IMR-90 (cell line): ENCODE results near the gene ZNF746. TPM values are rescaled to one million over a fixed set of nuclear protein-coding genes. Genes with fewer than 3 reads are reported as not detected.
A peak's percentile ranks its signal among the peaks of the same experiment; 100 is the strongest.

Experiments
- ATAC-seq: fragments of 200-7000 bp; cut with Tn5 transposase; 2 replicates; pipeline ENCODE4 v1.9.1; 2020; ENCODE audit warnings: low read depth, mild to moderate bottlenecking, moderate library complexity
- BruUV-seq: library from RNA; stranded (reverse); fragments of 400-500 nt; replicated peaks from 2 replicates; lab custom pipeline; 2021; lab: Mats Ljungman, UMichigan
- CTCF ChIA-PET: fragments of 300-600 bp; formaldehyde crosslinking; extraction: SDS; loops from one replicate; lab custom pipeline; 2021; ENCODE audit warnings: antibody characterized with exemption; lab: Yijun Ruan, JAX
- POLR2A ChIA-PET: fragments of 300-600 bp; sonication (Branson Sonifier 250); formaldehyde crosslinking; loops from one replicate; lab custom pipeline; 2022; ENCODE audit warnings: antibody characterized with exemption; ENCODE audit not compliant: unreplicated experiment; lab: Charles Lee
- DNase-seq: peaks from one replicate; pipeline ENCODE4 v3.0.0; 2013
- H2AFZ ChIP-seq: replicated peaks from 2 replicates; pipeline ENCODE3; 2013; ENCODE audit warnings: low read length, mild to moderate bottlenecking; ENCODE audit not compliant: poor library complexity
- H2AK5ac ChIP-seq: 2 replicates; pipeline ENCODE4 v1.6.1; 2013; ENCODE audit warnings: low read depth, low read length, inconsistent platforms
- H2AK9ac ChIP-seq: replicated peaks from 2 replicates; pipeline ENCODE3; 2013; ENCODE audit warnings: mild to moderate bottlenecking, low read depth, low read length, moderate library complexity; ENCODE audit not compliant: poor library complexity
- H2BK120ac ChIP-seq: 2 replicates; pipeline ENCODE4 v1.6.1; 2013; ENCODE audit warnings: low read depth, low read length, inconsistent platforms
- H2BK15ac ChIP-seq: 3 replicates; pipeline ENCODE4 v1.6.1; 2013; ENCODE audit warnings: low read depth, low read length, inconsistent platforms
- H2BK20ac ChIP-seq: 2 replicates; pipeline ENCODE4 v1.6.1; 2013; ENCODE audit warnings: low read depth, mild to moderate bottlenecking, inconsistent platforms, low read length, moderate library complexity
- H2BK5ac ChIP-seq: 2 replicates; pipeline ENCODE4 v1.6.1; 2013; ENCODE audit warnings: mild to moderate bottlenecking, low read depth, low read length, inconsistent platforms; ENCODE audit not compliant: poor library complexity, severe bottlenecking
- H3K14ac ChIP-seq: replicated peaks from 2 replicates; pipeline ENCODE4 v1.6.1; 2013; ENCODE audit warnings: low read depth, low read length, inconsistent platforms
- H3K18ac ChIP-seq: 2 replicates; pipeline ENCODE4 v1.6.1; 2013; ENCODE audit warnings: low read depth, low read length, control low read depth
- H3K23ac ChIP-seq: 2 replicates; pipeline ENCODE4 v1.6.1; 2013; ENCODE audit warnings: low read depth, low read length, inconsistent platforms
- H3K27ac ChIP-seq: 2 replicates; pipeline ENCODE4 v1.5.1; 2013; ENCODE audit warnings: mild to moderate bottlenecking, control low read depth, low read length; ENCODE audit not compliant: insufficient read depth
- H3K27me3 ChIP-seq: 2 replicates; pipeline ENCODE4 v1.6.1; 2013; ENCODE audit warnings: low read length; ENCODE audit not compliant: control insufficient read depth, insufficient read depth
- H3K36me3 ChIP-seq: 2 replicates; pipeline ENCODE4 v1.6.1; 2013; ENCODE audit warnings: low read length, mixed read lengths; ENCODE audit not compliant: control insufficient read depth, insufficient read depth
- H3K4ac ChIP-seq: 2 replicates; pipeline ENCODE4 v1.6.1; 2013; ENCODE audit warnings: low read depth, low read length, inconsistent platforms
- H3K4me1 ChIP-seq: 2 replicates; pipeline ENCODE4 v1.6.1; 2013; ENCODE audit warnings: low read length, mixed read lengths; ENCODE audit not compliant: control insufficient read depth, insufficient read depth
- H3K4me2 ChIP-seq: 2 replicates; pipeline ENCODE4 v1.6.1; 2013; ENCODE audit warnings: low read depth, mild to moderate bottlenecking, control low read depth, low read length, moderate library complexity
- H3K4me3 ChIP-seq: 2 replicates; pipeline ENCODE4 v1.5.1; 2013; ENCODE audit warnings: low read depth, mild to moderate bottlenecking, control low read depth, low read length, moderate library complexity; ENCODE audit not compliant: insufficient read depth
- H3K56ac ChIP-seq: 2 replicates; pipeline ENCODE4 v1.6.1; 2013; ENCODE audit warnings: low read length, inconsistent platforms; ENCODE audit not compliant: insufficient read depth; ENCODE audit errors: extremely low read depth
- H3K79me1 ChIP-seq, 2 experiments: 2 replicates each; pipeline ENCODE4 v1.6.1; 2013; ENCODE audit warnings: low read length in 2 of 2, inconsistent platforms in 1 of 2, low read depth in 1 of 2
- H3K9ac ChIP-seq: 2 replicates; pipeline ENCODE4 v1.6.1; 2013; ENCODE audit warnings: low read depth, low read length, control low read depth
- H3K9me1 ChIP-seq: 2 replicates; pipeline ENCODE4 v1.6.1; 2013; ENCODE audit warnings: low read length, inconsistent platforms; ENCODE audit not compliant: insufficient read depth
- H3K9me3 ChIP-seq: 2 replicates; pipeline ENCODE4 v1.6.1; 2013; ENCODE audit warnings: low read length; ENCODE audit not compliant: control insufficient read depth, insufficient read depth
- H4K20me1 ChIP-seq: 2 replicates; pipeline ENCODE4 v1.6.1; 2013; ENCODE audit warnings: low read length, inconsistent platforms; ENCODE audit not compliant: insufficient read depth
- H4K5ac ChIP-seq: 2 replicates; pipeline ENCODE4 v1.6.1; 2013; ENCODE audit warnings: mild to moderate bottlenecking, low read depth, low read length, control low read depth
- H4K8ac ChIP-seq, 2 experiments: 2 replicates each; pipeline ENCODE4 v1.6.1; 2013; ENCODE audit warnings: low read depth in 2 of 2, low read length in 2 of 2, control low read depth in 1 of 2, inconsistent platforms in 1 of 2
- H4K91ac ChIP-seq: 2 replicates; pipeline ENCODE4 v1.6.1; 2013; ENCODE audit warnings: low read depth, low read length, inconsistent platforms; ENCODE audit not compliant: insufficient read depth
- CEBPB ChIP-seq: IDR thresholded peaks from 2 replicates; pipeline ENCODE4 v1.6.1; 2012; ENCODE audit warnings: low read depth, low read length, improper control_type of control experiment
- MXI1 ChIP-seq: IDR thresholded peaks from 2 replicates; pipeline ENCODE4 v1.6.1; 2012; ENCODE audit warnings: low read depth, mild to moderate bottlenecking, low read length, moderate library complexity, borderline replicate concordance
- POLR2A ChIP-seq: IDR thresholded peaks from 2 replicates; pipeline ENCODE4 v1.6.1; 2012; ENCODE audit warnings: mild to moderate bottlenecking, low read depth, low read length
- RAD21 ChIP-seq: IDR thresholded peaks from 2 replicates; pipeline ENCODE4 v1.6.1; 2012; ENCODE audit warnings: low read length, improper control_type of control experiment
- WGBS, 2 experiments: methylation state at CpG; one replicate each; pipeline versions ENCODE4 v1.1.5 to v1.1.7; 2013; ENCODE audit warnings: missing lambda C conversion rate in 2 of 2; ENCODE audit not compliant: insufficient read length in 1 of 2; ENCODE audit errors: extremely low coverage in 2 of 2; 5-methylcytosine and 5-hydroxymethylcytosine counted together
- dilution Hi-C: fragments of 300-500 bp; cut with HindIII; formaldehyde crosslinking; loops from one replicate; pipeline ENCODE4 v1.14.3; 2018; ENCODE audit warnings: low sequenced_read_pairs; ENCODE audit not compliant: unreplicated experiment
- in situ Hi-C: fragments of 300-500 bp; cut with MboI; formaldehyde crosslinking; loops from 3 replicates; pipeline ENCODE4 v1.14.3; 2019; ENCODE audit warnings: low sequenced_read_pairs, inconsistent platforms, mixed read lengths
- intact Hi-C: fragments of 100-400 bp; cut with micrococcal nuclease; formaldehyde crosslinking; loops from 2 replicates; pipeline ENCODE4 v1.10.0; 2022
- polyA plus RNA-seq, 3 experiments: library from polyadenylated mRNA; depleted of rRNA; stranded (reverse); fragments of >200 nt; gene quantifications; 2 replicates each; pipeline ENCODE4 v1.2.3, GENCODE V29; 2012; ENCODE audit warnings: low replicate concordance in 1 of 3
- total RNA-seq: library from RNA; depleted of rRNA; stranded (reverse); fragments of >200 nt; gene quantifications from 2 replicates; pipeline ENCODE4 v1.2.3, GENCODE V29; 2012
- TF ChIP-seq, protein P1 (sequence below): conservative IDR thresholded peaks from 2 replicates; pipeline ENCODE4 v1.5.1; 2012; ENCODE audit warnings: mild to moderate bottlenecking, low read depth, low read length, improper control_type of control experiment

ZNF746 gene
- total and polyA plus RNA-seq, 2 of the 4 experiments (the other 2 are of a cell fraction), result 6.6 to 8.4 TPM

DNA sequence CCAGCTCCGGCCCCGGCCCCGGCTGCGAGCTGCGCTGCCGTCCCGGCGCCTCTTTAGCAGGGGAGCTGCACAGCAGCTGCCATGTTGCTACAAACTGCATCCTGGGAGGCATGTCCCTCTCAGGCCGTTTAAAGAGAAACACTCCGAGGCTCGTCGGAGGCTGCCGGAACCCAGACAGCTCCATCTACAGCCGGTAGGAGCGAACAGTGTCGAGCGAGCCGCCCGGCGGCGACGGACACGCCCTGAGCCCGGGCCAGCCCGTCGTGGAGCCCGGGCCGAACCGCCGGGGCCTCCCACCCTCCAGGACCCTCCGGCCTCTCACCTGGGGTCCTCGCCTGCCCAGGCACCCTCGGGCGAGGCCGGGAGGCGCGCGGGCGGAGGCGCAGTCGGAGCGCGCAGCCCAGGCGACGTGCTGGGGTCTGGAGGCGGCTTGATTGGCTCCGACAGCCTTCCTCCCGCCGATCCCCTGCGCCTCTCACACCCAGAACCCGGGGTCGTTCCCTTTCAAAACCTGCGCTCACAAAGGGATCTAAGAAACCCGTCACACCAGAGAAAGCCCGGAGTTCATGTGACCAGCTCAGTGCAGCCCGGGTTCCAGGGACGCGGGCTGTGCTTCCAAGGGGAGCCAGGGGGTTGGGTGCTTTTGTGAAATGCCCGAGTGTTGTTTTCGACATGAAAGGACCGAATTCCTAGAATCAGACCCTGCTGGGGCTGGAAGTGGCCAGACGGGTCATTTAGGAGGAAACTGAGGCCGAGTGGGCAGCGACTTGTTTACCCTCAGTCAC lies 36.9 kb downstream of the ZNF746 start, which contains the start of gene ZNF777:
TSS of gene ZNF777 (minus strand) at position 570 of the 785 bp plus-strand sequence. CDS start 5,040 bp downstream, outside the sequence.
- Histone ChIP-seq H3K4me3 (peak within 1 kb of the TSS; percentile 91), H2BK5ac (peak within 1 kb of the TSS; percentile 86), H3K27ac (peak within 1 kb of the TSS; percentile 79), H4K8ac (peak within 1 kb of the TSS; percentile 70 to 89; a peak in 3 of 4 replicates), H3K79me1 (peaks cover 24 to 37% of the 10 kb centered on the region in 2 experiments), H3K4ac (peak within 1 kb of the TSS; percentile 83), H3K9me3 (no peaks in the 10 kb centered on the region), H3K4me1 (peaks cover 5% of the 10 kb centered on the region; the same call in 1 of the 2 replicates), H4K20me1 (peaks cover 16% of the 10 kb centered on the region), H3K23ac (peak within 1 kb of the TSS; percentile 39; the same call in 1 of the 2 replicates), H3K4me2 (peak within 1 kb of the TSS; percentile 94), H3K36me3 (peaks cover 5% of the 10 kb centered on the region; the same call in 1 of the 2 replicates), H4K91ac (peak within 1 kb of the TSS; percentile 75), H4K5ac (peak within 1 kb of the TSS; percentile 90), H3K18ac (peak within 1 kb of the TSS; percentile 48), H3K27me3 (no peaks in the 10 kb centered on the region), H2BK20ac (no peak within 1 kb of the TSS), H2AK5ac (no peak within 1 kb of the TSS), H3K9ac (peak within 1 kb of the TSS; percentile 66), H2BK120ac (peak within 1 kb of the TSS; percentile 46), H3K56ac (peak within 1 kb of the TSS; percentile 84), H3K9me1 (no peaks in the 10 kb centered on the region; the same call in 1 of the 2 replicates), H2AK9ac (peak within 1 kb of the TSS; percentile 94), H2AFZ (peak within 1 kb of the TSS; percentile 98), H2BK15ac (no peak within 1 kb of the TSS; the same call in 2 of the 3 replicates), H3K14ac (peak within 1 kb of the TSS; percentile 95)
- in situ Hi-C loops, result no loop called here
- no TSS peak for BruUV-seq
- ChIA-PET CTCF (interaction anchor here (0.6 to 1.1 kb wide), 2 partner anchors 36 to 308 kb away, joined by 3 read pairs; no protein-coding TSS in a partner anchor), POLR2A (interaction anchor here (1.0 kb wide), 1 partner anchor 199 kb away, joined by 4 read pairs; the partner anchor contains the start of gene ZNF783)
- dilution Hi-C loops, result no loop called here
- DNase-seq, result peak; percentile 87
- 0% methylated on average over 19 of the region's 64 CpGs; no CpG with 5 or more reads in 1 of the 2 experiments for WGBS, 2 experiments
- TF ChIP-seq POLR2A (peak; percentile 63; the same call in 1 of the 2 replicates), MXI1 (peak; percentile 76; the same call in 1 of the 2 replicates), RAD21 (0 out of 2 replicates have a peak, but pooled peaks have one; percentile 26), CEBPB (no peak)
- TF ChIP-seq, protein P1, sequence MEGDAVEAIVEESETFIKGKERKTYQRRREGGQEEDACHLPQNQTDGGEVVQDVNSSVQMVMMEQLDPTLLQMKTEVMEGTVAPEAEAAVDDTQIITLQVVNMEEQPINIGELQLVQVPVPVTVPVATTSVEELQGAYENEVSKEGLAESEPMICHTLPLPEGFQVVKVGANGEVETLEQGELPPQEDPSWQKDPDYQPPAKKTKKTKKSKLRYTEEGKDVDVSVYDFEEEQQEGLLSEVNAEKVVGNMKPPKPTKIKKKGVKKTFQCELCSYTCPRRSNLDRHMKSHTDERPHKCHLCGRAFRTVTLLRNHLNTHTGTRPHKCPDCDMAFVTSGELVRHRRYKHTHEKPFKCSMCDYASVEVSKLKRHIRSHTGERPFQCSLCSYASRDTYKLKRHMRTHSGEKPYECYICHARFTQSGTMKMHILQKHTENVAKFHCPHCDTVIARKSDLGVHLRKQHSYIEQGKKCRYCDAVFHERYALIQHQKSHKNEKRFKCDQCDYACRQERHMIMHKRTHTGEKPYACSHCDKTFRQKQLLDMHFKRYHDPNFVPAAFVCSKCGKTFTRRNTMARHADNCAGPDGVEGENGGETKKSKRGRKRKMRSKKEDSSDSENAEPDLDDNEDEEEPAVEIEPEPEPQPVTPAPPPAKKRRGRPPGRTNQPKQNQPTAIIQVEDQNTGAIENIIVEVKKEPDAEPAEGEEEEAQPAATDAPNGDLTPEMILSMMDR, result peak; percentile 60
- intact Hi-C loops, result loop anchor here (1.0 to 10.0 kb wide), 2 partner anchors 36 to 164 kb away; no protein-coding TSS in a partner anchor
- ATAC-seq, result peak; percentile 97
